Body of pancreas (tissue), 4 donors: Measurements from ENCODE around the gene COL13A1. TPM values are rescaled to one million over a fixed set of nuclear protein-coding genes. Genes with fewer than 3 reads are reported as not detected.

ENCODE experiments used
- ATAC-seq: fragments of 150-250 bp; one replicate; pipeline ENCODE4 v1.9.1; 2016
- DNase-seq, 4 donors: peaks; one replicate each; pipeline ENCODE4 v3.0.0-alpha.2; 2019
- H3K27ac ChIP-seq, 4 donors: fragments of 200-600 bp; sonication (generic); 1 replicate in 3 of 4; 2 replicates in 1 of 4; pipeline versions ENCODE4 v1.5.1 to v1.6.1; 2016 to 2019; ENCODE audit warnings: mild to moderate bottlenecking in 1 of 4, mixed read lengths in 1 of 4, moderate library complexity in 1 of 4
- H3K27me3 ChIP-seq, 2 donors: fragments of 200-600 bp; sonication (generic); one replicate each; pipeline ENCODE4 v1.6.0; 2016; ENCODE audit warnings: mild to moderate bottlenecking in 1 of 2
- H3K36me3 ChIP-seq, 2 donors: fragments of 200-600 bp; sonication (generic); replicated peaks in 1 of 2; 2 replicates each; pipeline ENCODE4 v1.5.1; 2016; ENCODE audit warnings: low read depth in 2 of 2; ENCODE audit not compliant: insufficient read depth in 1 of 2
- H3K4me1 ChIP-seq: fragments of 200-600 bp; sonication (generic); one replicate; pipeline ENCODE4 v1.6.0; 2016
- H3K4me3 ChIP-seq, 2 donors: fragments of 200-600 bp; sonication (generic); 1 replicate in 1 of 2; 2 replicates in 1 of 2; pipeline ENCODE4 v1.5.1; 2016 to 2019
- H3K9me3 ChIP-seq, 3 donors: fragments of 200-600 bp; sonication (generic); 1 replicate in 2 of 3; 2 replicates in 1 of 3; pipeline ENCODE4 v1.5.1; 2016
- POLR2A ChIP-seq, 3 donors: fragments of 450-650 bp; IDR thresholded peaks; one replicate each; pipeline ENCODE4 v1.6.1; 2016; ENCODE audit warnings: antibody characterized with exemption in 3 of 3, mild to moderate bottlenecking in 2 of 3
- WGBS, 2 donors: methylation state at CpG; one replicate each; pipeline ENCODE4 v1.1.5; 2017; 5-methylcytosine and 5-hydroxymethylcytosine counted together
- intact Hi-C: fragments of 100-400 bp; cut with DNase I; formaldehyde crosslinking; loops from one replicate; pipeline ENCODE4 v1.15.1; 2023
- total RNA-seq, 2 donors: library from RNA; depleted of rRNA; stranded (reverse); fragments of >200 nt; gene quantifications; one replicate each; pipeline ENCODE4 v1.1.0, GENCODE V29; 2016
- TF ChIP-seq, protein P1 (sequence below), 7 experiments: fragments of 450-650 bp in 4 of 7; fragments of 200-600 bp in 3 of 7; sonication (generic) in 3 of 7; IDR thresholded peaks; one replicate each; pipeline ENCODE4 v1.5.1; 2016 to 2019; ENCODE audit warnings: antibody characterized with exemption in 7 of 7

The COL13A1 gene
- total RNA-seq, 2 donors from 2014 or later = 2.3 TPM; not detected in 1

DNA sequence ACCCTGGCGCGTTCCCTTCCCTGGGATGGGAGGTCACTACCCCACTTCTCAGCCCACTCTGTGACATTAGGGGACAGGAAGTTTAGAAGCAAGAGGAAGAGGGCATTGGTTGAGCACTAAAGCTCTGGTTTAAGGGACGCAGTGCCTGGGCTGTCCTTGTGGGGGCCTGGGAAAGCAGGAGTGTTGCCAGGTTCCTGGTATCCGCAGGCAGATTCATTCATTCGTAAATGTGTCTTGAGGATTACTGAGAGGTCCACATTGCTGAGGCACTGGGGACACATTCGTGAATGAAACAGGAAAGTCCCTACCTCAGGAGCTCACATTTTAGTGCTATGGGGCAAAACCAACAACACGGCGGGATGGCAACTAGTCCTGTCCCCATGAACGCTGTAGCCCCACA is 69.4 kb downstream of the COL13A1 start:
- no peak overlapping the region for H3K27ac ChIP-seq
- no peaks in the 10 kb centered on the region for H3K9me3 ChIP-seq
- TF ChIP-seq, protein P1, sequence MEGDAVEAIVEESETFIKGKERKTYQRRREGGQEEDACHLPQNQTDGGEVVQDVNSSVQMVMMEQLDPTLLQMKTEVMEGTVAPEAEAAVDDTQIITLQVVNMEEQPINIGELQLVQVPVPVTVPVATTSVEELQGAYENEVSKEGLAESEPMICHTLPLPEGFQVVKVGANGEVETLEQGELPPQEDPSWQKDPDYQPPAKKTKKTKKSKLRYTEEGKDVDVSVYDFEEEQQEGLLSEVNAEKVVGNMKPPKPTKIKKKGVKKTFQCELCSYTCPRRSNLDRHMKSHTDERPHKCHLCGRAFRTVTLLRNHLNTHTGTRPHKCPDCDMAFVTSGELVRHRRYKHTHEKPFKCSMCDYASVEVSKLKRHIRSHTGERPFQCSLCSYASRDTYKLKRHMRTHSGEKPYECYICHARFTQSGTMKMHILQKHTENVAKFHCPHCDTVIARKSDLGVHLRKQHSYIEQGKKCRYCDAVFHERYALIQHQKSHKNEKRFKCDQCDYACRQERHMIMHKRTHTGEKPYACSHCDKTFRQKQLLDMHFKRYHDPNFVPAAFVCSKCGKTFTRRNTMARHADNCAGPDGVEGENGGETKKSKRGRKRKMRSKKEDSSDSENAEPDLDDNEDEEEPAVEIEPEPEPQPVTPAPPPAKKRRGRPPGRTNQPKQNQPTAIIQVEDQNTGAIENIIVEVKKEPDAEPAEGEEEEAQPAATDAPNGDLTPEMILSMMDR (IDR thresholded peaks at IDR 0.05) = no peak
- TF ChIP-seq POLR2A (IDR thresholded peaks at IDR 0.05) = no peak
- intact Hi-C loops = no loop called here
- 75 to 81% methylated on average over 9 of the region's 9 CpGs for WGBS, 2 donors
- ATAC-seq (no peak), DNase-seq (no peak)
- peaks cover 4% of the 10 kb centered on the region for H3K4me1 ChIP-seq
- H3K36me3 ChIP-seq = no peaks in the 10 kb centered on the region
- no peaks in the 10 kb centered on the region for H3K27me3 ChIP-seq
- no peak overlapping the region for H3K4me3 ChIP-seq

DNA sequence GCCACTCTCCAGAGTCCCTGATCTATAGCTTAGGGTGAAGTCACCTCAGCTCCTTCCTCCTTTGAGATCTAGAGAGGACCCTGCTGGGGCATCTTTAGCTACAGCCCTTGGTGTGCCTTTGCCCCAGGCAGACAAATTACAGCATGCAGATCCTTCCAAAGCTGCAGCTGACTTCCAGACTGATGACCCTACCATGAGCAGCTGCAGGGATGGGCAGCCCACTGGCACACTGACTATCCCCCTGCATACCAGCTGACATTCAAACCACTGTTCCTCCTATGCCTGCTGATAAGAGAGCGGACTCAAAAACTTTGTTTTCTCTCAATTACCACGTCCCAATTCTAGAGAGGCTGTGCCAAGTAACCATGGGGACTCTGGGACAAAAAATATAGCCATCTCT is 70.6 kb downstream of the COL13A1 start:
- intact Hi-C loops = no loop called here
- Histone ChIP-seq H3K4me1 (peaks cover 4% of the 10 kb centered on the region), H3K36me3 (no peaks in the 10 kb centered on the region), H3K27me3 (no peaks in the 10 kb centered on the region), H3K4me3 (no peak overlapping the region), H3K9me3 (no peaks in the 10 kb centered on the region), H3K27ac (no peak overlapping the region)
- TF ChIP-seq, protein P1 (IDR thresholded peaks at IDR 0.05) = no peak
- TF ChIP-seq POLR2A (IDR thresholded peaks at IDR 0.05) = no peak
- DNase-seq (no peak), ATAC-seq (no peak)
- WGBS, 2 donors = 53 to 58% methylated on average over 2 of the region's 2 CpGs

DNA sequence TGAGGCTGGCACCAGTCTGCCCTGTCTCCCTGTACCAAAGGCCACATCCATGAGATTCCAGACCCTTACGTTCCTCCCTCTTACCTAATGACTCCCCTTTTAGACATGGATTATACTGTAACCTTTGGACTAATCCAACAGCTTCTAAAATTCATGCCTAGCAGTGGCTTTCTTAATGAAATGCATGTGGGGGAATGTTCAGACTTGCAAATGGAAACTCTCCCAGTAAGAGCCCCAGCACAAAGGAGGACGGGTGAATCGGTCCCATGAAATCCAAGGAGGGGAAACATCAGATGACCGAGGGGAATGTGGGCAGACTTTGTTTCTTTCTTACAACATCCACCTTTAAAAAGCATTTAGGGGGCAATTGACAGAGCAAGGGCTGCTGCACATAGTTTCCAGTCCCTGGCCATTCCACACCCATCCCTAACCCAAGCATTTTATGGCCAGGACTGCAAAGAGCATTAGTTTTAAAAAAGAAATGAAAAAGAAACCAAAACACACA is 71.5 kb downstream of the COL13A1 start:
- no peak for DNase-seq
- 75 to 80% methylated on average over 4 of the region's 4 CpGs for WGBS, 2 donors

DNA sequence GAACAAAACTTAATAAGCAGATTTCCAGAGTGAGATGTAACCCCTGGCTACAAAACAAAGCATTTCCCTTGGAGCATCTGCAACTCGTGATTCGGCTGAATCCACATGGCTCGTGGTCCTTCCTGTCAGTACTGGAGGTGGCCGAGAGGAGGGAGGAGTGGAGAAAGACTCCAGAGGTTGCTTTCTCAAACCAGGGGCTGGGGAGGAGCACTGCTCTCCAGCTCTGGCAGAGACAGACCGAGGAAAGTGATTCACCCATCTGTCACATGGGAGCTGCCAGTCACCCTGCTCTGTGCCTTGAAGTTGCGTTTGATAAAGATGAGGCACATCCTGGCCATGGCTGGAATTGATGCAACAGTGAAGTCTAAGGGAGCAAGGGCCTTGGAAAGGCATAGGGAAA is 72.7 kb downstream of the COL13A1 start:
- no peak overlapping the region for H3K27ac ChIP-seq
- H3K4me1 ChIP-seq = no peaks in the 10 kb centered on the region
- H3K36me3 ChIP-seq = no peaks in the 10 kb centered on the region
- no peaks in the 10 kb centered on the region for H3K9me3 ChIP-seq
- intact Hi-C loops = no loop called here
- H3K4me3 ChIP-seq = no peak overlapping the region
- TF ChIP-seq, protein P1 (IDR thresholded peaks at IDR 0.05) = no peak
- no peak for TF ChIP-seq POLR2A (IDR thresholded peaks at IDR 0.05)
- 64 to 73% methylated on average over 6 of the region's 6 CpGs for WGBS, 2 donors
- no peak for DNase-seq
- ATAC-seq = no peak
- H3K27me3 ChIP-seq = no peaks in the 10 kb centered on the region

More for the DNA sequence above, 71.5 kb downstream of the COL13A1 start:
- no peak for ATAC-seq
- Histone ChIP-seq H3K4me3 (no peak overlapping the region), H3K9me3 (no peaks in the 10 kb centered on the region), H3K27ac (no peak overlapping the region), H3K36me3 (no peaks in the 10 kb centered on the region), H3K27me3 (no peaks in the 10 kb centered on the region), H3K4me1 (peaks cover 4% of the 10 kb centered on the region)
- TF ChIP-seq, protein P1 (IDR thresholded peaks at IDR 0.05) = no peak
- TF ChIP-seq POLR2A (IDR thresholded peaks at IDR 0.05) = no peak
- intact Hi-C loops = no loop called here

DNA sequence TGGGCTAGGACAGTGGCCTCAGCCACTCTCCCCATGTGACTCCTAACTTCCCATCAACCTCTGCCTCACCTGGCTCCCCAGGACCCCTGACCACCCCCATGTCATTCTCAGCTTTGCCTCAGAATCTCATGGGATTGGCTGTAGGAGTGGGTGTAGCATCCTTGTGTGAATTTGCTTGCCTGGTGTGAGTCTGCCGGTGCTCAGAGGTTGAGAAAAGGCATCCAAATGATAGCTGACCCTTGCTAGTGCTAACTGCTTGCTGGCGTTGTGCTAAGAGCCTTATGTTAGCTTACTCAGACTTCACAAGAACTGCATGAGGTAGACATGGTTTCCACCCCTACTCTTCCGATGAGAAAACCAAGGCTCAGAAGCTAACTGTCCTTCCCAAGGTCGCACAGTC is 74.2 kb downstream of the COL13A1 start:
- intact Hi-C loops = no loop called here
- WGBS, 2 donors = 67 to 85% methylated on average over 3 to 4 of the region's 4 CpGs
- DNase-seq = no peak
- TF ChIP-seq, protein P1 (IDR thresholded peaks at IDR 0.05) = no peak
- no peak for TF ChIP-seq POLR2A (IDR thresholded peaks at IDR 0.05)
- Histone ChIP-seq H3K4me1 (no peaks in the 10 kb centered on the region), H3K27ac (no peak overlapping the region), H3K36me3 (no peaks in the 10 kb centered on the region), H3K27me3 (no peaks in the 10 kb centered on the region), H3K9me3 (no peaks in the 10 kb centered on the region), H3K4me3 (no peak overlapping the region)
- ATAC-seq = no peak
